ENCODE data around the gene NHLRC2. TPM values are rescaled to one million over a fixed set of nuclear protein-coding genes. Genes with fewer than 3 reads are reported as not detected.
"Not testable (repeated sequence)": the region's sequence is repeated elsewhere in the genome, so short reads cannot be mapped to it uniquely, and the experiment has no call there.

NHLRC2 gene, protein sequence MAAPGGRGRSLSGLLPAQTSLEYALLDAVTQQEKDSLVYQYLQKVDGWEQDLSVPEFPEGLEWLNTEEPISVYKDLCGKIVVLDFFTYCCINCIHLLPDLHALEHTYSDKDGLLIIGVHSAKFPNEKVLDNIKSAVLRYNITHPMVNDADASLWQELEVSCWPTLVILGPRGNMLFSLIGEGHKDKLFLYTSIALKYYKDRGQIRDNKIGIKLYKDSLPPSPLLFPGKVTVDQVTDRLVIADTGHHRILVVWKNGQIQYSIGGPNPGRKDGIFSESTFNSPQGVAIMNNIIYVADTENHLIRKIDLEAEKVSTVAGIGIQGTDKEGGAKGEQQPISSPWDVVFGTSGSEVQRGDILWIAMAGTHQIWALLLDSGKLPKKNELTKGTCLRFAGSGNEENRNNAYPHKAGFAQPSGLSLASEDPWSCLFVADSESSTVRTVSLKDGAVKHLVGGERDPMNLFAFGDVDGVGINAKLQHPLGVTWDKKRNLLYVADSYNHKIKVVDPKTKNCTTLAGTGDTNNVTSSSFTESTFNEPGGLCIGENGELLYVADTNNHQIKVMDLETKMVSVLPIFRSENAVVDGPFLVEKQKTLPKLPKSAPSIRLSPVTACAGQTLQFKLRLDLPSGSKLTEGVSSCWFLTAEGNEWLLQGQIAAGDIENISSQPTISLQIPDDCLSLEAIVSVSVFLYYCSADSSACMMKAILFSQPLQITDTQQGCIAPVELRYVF
- 10 to 100 TPM; 24.0 to 27.4 (median 25.9) TPM for total RNA-seq (2021; fragmentation: NEBNext Ultra II Directional; extraction: Animal tissue kit (Norgen Biotek cat#: 25700))
- long read RNA-seq, full-length matches to known transcripts: 1 of 8 reads
- long read RNA-seq, partial matches to known transcripts: 3 of 8 reads
- long read RNA-seq, other reads (novel, unspliced or antisense): 4 of 8 reads

GRCh38 chr10:113854013-113854760 lies at the start of gene NHLRC2, which contains the start of gene DCLRE1A:
Gene NHLRC2, plus strand, starts transcription at chr10:113854661. Its CDS starts 212 bp downstream, at chr10:113854873.
Gene DCLRE1A, minus strand, starts transcription at chr10:113854082. Its CDS starts 900 bp downstream, at chr10:113853182.
- peak within 1 kb of the TSS; percentile 91 for H3K4me3 Mint-ChIP-seq
- H3K36me3 Mint-ChIP-seq (ENCODE audit: low read depth): no peaks in the 10 kb centered on the region
- H3K27ac Mint-ChIP-seq: peak within 1 kb of the TSS; percentile 97
- H3K9me3 Mint-ChIP-seq: no peaks in the 10 kb centered on the region
- peak; percentile 61 for DNase-seq
- peaks cover 44% of the 10 kb centered on the region for H3K4me1 Mint-ChIP-seq (ENCODE audit: low read depth)
- TF ChIP-seq CTCF (IDR thresholded peaks at IDR 0.05): no peak
- H3K27me3 Mint-ChIP-seq (ENCODE audit: insufficient read depth): peaks cover 4% of the 10 kb centered on the region; the same call in 1 of the 2 replicates

GRCh38 chr10:113806503-113806902 lies 48.0 kb upstream of the NHLRC2 start:
- Mint-ChIP-seq H3K27me3 (ENCODE audit: insufficient read depth) (peaks cover 38% of the 10 kb centered on the region), H3K36me3 (ENCODE audit: low read depth) (no peaks in the 10 kb centered on the region), H3K9me3 (no peaks in the 10 kb centered on the region), H3K4me3 (no peak overlapping the region), H3K27ac (no peak overlapping the region), H3K4me1 (ENCODE audit: low read depth) (no peaks in the 10 kb centered on the region)
- no peak for TF ChIP-seq CTCF (IDR thresholded peaks at IDR 0.05)
- DNase-seq: no peak

DNA sequence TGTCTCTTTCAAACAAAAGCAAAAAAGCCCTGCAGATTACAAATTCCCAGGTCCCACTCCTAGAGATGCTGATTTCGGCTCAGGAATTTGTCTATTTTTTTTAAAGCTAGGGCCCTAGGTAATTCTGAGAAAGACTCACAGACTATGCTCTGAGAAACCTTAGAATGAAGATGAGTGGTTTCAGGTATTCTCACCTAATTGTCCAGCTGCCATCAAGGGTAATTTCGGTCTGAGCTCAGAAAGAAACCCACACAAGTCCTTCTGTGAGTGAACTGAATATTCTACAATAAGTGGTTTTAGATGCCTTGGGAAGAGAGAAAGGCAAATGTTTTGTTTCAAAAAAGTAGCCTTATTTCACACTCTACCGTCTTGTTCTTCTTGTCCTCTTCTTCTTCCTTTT lies 46.3 kb upstream of the NHLRC2 start:
- TF ChIP-seq CTCF (IDR thresholded peaks at IDR 0.05): no peak
- no peaks in the 10 kb centered on the region for H3K36me3 Mint-ChIP-seq (ENCODE audit: low read depth)
- H3K4me3 Mint-ChIP-seq: no peak overlapping the region
- H3K27me3 Mint-ChIP-seq (ENCODE audit: insufficient read depth): peaks cover 42% of the 10 kb centered on the region
- no peaks in the 10 kb centered on the region for H3K4me1 Mint-ChIP-seq (ENCODE audit: low read depth)
- DNase-seq: no peak
- no peaks in the 10 kb centered on the region for H3K9me3 Mint-ChIP-seq
- no peak overlapping the region for H3K27ac Mint-ChIP-seq

GRCh38 chr10:113814700-113815099 lies 39.8 kb upstream of the NHLRC2 start:
- not testable (repeated sequence) for H3K4me3 Mint-ChIP-seq; H3K9me3 Mint-ChIP-seq; H3K27ac Mint-ChIP-seq; H3K36me3 Mint-ChIP-seq (ENCODE audit: low read depth); H3K4me1 Mint-ChIP-seq (ENCODE audit: low read depth); DNase-seq
- H3K27me3 Mint-ChIP-seq (ENCODE audit: insufficient read depth): peaks cover 19% of the 10 kb centered on the region

DNA sequence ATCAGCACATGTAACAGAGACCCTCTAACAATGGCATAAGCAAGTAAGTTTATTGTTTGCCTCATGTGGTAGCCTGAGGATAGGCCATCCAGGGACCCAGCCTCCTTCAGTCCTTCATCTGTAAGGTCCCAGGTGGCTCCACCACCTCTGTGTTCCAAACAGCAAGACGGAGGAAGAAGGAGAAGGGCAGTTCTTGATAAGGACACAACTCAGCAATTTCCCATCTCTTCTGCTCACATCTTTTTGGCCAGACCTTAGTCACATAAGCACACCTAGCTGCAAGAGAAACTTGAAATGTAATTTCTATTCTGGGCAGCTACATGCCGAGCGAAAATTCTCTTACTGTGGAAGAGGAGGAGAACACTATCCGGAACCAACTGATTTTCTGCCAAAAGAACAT lies 34.5 kb upstream of the NHLRC2 start:
- Mint-ChIP-seq H3K9me3 (no peaks in the 10 kb centered on the region; the same call in 1 of the 2 replicates), H3K27ac (no peak overlapping the region), H3K4me3 (no peak overlapping the region), H3K36me3 (ENCODE audit: low read depth) (no peaks in the 10 kb centered on the region), H3K4me1 (ENCODE audit: low read depth) (no peaks in the 10 kb centered on the region), H3K27me3 (ENCODE audit: insufficient read depth) (peaks cover 7% of the 10 kb centered on the region)
- TF ChIP-seq CTCF (IDR thresholded peaks at IDR 0.05): no peak
- no peak for DNase-seq
